Posterior vena cava (tissue), 2 donors: ENCODE results near the gene DLGAP1. TPM values are rescaled to one million over a fixed set of nuclear protein-coding genes. Genes with fewer than 3 reads are reported as not detected.

Experiments used
- DNase-seq: peaks from one replicate; pipeline ENCODE4 v3.0.0-alpha.2; 2020; ENCODE audit warnings: low spot score
- intact Hi-C, 2 donors: fragments of 100-400 bp; cut with DNase I; formaldehyde crosslinking; loops; one replicate each; pipeline versions ENCODE4 v1.14.1 to v1.14.2; 2022 to 2023
- total RNA-seq, 2 donors: library from RNA; stranded (reverse); fragmentation: NEBNext Ultra II Directional; extraction: Animal tissue kit (Norgen Biotek cat#: 25700); gene quantifications; one replicate each; pipeline ENCODE4 v1.2.1, GENCODE V29; 2021
- donor health status: DM: yes; HTN: yes; CAD: no.
- donor health status: DM: yes; HTN: yes; CAD: no.

Gene DLGAP1
- total RNA-seq, 2 donors from 2014 or later: 0.05 to 0.32 TPM

DNA sequence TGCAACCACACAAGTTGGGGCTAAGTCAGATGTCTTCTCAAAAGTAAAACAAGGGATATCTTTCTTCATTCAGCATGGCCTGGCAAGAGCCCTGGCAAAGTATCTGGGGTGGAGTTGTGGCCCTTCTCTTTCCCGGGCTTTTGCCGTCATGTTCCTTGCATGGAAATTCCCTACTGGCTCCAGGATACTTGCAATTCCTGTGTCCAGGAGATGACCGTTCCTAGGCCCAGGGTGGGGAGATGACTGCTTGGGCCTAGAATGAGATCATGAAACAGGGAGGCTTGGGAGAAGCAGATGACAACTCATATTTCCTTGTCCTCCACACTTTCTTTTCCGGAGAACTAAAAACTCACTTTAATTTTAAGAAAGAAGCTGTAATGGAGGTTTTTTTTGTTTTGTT, 944.2 kb downstream of the DLGAP1 start:
- intact Hi-C loops: no loop called here
- no peak for DNase-seq

DNA sequence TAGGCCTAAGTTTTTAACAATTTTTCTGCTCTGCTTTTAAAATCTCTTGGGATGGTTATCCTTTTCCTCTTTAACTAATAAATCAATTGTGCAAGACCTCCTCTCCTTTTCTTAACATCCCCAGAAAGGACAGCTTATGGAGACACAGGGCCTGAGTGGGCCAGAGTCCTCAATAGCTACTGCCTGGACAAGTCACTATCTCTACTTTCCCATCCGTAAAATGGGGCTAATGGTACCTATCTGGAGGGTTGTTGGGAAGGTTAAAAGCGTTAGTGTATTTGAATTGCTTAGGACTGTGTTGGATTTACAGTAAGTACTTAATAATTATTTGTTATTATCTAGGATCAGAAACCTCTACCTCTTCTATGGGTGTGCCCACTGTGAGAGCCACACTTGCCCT, 945.1 kb downstream of the DLGAP1 start:
- intact Hi-C loops: no loop called here
- no peak for DNase-seq

DNA sequence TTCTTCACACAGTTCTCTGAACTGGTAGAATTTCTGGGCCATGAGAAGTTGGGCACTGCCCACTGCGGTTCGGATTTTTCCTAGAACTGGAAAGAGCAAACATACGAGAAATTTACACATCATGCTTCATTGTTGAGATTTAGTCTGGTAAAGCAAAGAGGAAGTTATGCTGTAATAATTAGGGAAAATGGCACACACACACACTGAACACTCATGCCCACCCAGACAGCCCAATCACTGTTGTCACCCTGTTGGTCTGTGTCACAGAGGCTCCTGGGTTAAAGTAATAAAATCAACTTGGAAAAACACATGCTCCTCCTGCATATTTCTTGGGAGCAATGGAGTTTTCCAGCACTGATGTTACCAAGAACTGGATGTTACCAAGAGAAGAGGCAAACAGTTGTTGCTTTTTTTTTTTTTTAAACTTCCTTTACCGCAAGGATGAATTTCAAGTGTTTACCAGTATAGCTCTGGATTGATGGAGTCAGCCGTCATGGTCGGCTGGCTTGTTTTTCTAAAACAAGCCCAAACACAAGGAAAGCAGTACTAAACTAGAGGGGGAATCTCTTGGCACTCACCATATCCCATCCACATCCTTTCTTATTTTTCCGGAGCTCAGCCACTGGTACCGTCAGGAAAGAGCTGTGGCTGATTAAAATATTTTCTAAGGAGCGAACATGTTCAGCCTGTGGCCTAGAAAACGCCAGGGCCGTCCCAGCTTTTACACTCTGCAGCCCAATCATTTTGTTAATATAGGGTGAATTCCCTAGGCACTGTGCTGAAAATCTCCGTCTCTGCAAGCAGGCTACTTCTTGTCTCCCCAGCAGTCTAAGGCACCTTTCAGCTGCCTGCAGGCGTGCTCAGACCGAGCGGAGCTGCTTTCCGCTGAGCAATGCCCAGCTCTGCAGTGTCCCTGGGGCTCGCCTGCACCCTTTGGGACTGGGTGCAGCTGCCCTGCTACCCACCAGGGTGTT, 946.2 kb downstream of the DLGAP1 start:
- no peak for DNase-seq
- intact Hi-C loops: no loop called here

DNA sequence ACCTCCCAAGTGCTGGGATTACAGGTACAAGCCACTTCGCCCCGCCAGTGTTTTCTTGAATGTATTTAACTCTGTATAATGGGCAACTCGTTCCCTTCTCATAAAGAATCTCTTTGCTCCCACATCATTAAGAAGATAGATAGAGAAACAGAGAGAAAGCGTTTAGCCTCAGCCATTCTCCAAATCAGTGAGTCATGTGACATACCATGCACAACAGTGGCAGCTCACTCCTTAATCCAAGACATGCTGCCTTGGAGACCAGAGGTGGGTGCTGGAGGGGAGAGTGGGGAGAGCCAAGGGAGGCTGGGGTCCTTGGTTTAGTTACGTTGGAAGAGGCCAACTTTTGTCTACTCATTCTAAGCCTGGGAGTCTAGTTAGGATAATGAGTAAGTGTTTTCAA, 950.5 kb downstream of the DLGAP1 start:
- intact Hi-C loops: loop anchor here in 1 of 2 donors (5.0 kb wide), 1 partner anchor 52 kb away; the partner anchor contains the start of gene TGIF1
- DNase-seq: no peak

DNA sequence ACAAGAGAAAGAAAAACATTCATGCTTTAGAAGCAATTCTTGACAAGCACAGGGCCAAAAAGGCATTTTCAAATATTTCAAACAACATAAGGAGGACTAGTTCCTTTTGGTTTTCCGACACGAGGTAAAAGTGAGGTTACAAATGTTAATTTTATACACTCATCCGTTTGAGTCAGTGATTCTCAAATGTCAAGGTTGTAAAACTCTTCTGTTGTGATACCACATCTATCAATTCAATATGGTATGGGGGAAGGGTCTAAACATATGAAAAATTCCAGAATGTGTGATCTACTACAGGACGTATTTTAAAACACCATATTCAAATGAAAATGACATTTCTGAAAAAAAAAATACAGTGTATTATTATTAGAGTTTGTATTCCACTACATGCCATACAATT, 952.5 kb downstream of the DLGAP1 start:
- intact Hi-C loops: loop anchor here in 1 of 2 donors (5.0 kb wide), 1 partner anchor 50 kb away; the partner anchor contains the start of gene TGIF1
- DNase-seq: no peak

DNA sequence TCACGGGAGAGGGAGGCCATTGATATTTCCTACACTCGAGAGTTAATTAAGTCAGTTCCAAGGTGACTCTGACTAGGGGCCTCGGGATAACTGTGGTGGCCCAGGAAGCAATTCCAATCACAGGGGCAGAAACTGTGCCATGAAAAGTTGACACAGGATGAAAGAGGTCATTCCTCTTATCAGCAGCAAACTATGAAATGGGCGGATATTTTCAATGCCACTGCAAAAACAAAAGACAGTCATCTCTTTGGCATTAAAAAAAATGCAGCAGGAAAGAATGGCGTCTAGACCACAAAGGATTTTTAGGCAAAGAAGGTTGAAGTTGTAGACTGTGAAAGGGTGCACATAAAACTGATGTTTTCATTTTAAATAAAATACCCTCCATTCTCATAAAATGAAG, 955.1 kb downstream of the DLGAP1 start:
- intact Hi-C loops: loop anchor here in 1 of 2 donors (5.0 kb wide), 1 partner anchor 48 kb away; the partner anchor contains the start of gene TGIF1
- DNase-seq: no peak

DNA sequence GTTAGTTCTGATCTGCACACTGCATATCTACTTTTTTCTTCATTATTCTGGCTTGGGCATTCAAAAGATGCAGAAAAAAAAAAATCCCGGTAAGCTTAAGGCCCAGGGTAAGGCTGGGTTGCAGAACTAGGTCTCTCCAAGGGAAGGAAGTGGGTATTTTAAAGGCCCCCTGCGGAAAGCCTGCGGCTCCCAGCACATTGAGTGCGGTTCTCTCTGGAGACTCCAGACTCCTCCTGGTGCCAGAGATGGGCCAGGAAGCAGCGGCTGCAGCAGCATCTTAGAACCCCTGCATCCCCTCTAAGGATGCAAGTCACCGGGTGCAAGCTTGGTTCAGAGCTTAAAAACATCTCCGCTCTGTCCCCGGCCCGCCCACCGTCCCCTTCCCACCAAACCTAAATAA, 955.6 kb downstream of the DLGAP1 start:
- intact Hi-C loops: no loop called here
- DNase-seq: no peak

DNA sequence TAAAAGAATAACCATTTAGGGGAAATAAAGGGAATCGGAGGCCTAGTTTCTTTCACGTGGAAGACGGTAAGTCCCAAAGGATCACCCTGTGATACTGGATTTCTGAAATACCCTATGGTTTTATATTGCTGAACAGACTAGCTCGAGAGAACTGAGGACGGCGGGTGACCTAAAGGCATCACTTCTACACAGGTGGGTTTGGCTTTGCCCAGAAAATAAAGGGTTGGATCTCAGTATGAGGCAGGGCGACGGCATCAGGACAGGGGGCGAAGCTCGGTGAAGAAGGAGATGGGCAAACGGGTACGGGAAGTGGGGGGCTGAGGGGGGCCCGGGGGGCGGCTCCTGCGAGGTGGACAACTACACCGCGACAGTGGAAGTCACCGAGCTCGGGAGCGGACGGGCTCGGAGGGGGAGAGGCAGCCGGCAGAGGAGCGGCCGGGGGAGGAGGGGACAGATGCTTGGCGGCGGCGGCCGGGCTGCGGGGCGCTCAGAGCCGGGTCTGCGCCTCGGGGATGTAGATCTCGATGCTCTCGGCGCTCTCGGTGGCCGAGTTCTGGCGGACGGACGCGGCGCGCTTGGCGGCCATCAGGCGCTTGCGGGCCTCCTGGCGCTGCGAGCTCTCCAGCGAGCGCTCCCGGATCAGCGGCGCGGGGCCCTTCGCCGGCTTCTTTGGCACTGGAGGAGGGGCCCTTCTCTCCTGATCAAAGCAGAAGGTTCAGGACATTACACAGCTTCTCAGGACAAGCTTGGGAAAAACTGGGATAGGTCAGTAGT, 956.2 kb downstream of the DLGAP1 start:
- DNase-seq: peak; percentile 83
- intact Hi-C loops: no loop called here

DNA sequence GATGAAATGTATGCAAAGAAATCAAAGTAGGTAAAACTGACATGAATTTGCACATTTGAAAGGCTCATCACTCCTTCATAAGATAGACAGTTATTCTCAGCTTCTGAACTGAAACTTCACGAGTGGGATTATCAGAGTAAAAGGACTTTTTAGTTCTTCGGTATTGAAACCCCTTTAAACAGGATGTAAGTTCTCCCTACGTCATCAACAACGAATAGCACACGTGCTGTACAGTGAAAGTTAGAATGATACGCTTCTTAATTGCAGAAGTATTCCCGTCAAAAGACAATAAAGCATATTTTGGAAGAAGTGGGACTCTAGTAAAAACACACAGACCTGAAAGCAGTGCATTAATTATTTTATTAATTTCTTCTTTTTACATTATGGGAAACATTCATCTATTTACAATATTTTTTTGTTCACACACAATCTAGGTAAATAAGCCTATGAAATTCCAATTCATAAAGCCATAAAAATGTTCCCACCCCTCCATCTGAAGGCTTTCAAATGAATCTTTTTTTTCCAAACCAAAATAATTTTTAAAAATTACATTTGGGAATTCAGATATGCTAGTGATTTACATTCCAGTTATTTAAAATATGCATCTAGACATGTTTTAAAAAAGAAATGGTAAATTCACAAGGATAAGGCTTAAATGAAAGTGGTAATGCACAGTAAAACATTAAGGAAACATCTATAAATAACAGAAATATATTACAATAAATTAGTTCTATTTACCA, 959.2 kb downstream of the DLGAP1 start:
- no peak for DNase-seq
- intact Hi-C loops: no loop called here

DNA sequence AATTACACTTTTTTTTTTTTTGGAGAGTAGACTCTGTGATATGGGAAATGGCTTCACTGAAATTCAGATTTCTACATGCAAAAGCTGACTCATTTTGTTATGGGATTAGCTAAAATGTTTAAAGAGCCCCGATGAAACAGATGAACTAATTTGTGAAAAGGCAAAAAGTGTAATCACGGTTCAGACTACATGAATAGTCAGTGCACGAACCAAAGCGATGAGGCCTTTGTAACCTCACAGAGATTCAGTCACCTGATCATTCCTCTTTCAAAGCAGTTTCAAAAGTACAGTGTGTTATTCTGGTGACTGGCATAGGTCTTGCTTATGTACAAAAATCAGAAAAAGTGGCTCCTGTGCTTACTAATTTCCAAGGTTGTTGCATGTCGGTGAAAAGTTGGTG, 960.5 kb downstream of the DLGAP1 start:
- DNase-seq: no peak
- intact Hi-C loops: no loop called here

DNA sequence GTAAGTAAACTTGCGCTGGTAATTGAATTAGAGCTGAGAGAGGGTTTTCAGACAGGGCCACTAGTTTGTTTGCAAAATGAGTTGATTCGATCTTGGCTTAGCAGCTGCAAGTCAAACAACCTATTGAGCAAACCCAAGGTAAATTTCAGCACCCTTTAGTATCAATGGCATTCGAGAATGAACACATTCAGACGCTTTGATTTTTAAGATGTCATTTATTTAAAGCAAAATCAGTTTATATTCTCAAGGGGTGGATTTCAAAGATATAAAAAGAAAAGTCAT, 960.9 kb downstream of the DLGAP1 start:
- no peak for DNase-seq
- intact Hi-C loops: no loop called here

DNA sequence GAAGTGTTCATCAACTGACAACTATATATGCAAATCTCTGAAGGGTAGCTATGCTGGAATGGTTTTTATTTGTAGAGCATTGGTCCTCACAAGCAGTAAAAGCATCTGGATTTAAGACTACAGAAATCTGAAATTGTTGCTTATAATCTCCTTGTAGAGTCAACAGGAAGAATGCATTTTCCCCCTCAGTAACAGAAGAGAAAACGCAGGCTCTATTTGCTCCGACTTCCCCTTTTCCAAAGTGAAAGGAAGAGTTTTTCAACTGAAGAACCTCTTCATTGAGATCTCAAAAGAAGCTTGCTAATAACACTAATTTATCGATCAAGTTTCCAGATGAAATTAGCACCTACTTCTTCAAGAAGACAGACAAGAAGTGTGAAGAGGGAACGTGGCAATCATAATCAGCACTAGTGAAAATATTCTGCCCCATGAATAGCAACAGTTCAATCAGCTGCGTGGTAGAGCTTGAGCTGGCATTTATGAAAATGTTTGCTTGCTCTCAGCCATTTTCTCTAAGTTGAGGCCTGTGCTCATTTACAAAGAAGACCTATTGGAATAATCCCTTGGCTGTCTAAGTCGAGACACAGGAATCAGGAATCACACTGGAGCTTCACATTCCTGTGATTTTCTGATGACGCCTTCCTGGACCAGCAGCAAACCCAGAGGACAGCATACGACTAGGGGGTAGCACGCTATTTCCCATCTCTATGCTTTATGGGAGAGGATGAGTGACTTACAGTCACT, 961.4 kb downstream of the DLGAP1 start:
- intact Hi-C loops: no loop called here
- no peak for DNase-seq

DNA sequence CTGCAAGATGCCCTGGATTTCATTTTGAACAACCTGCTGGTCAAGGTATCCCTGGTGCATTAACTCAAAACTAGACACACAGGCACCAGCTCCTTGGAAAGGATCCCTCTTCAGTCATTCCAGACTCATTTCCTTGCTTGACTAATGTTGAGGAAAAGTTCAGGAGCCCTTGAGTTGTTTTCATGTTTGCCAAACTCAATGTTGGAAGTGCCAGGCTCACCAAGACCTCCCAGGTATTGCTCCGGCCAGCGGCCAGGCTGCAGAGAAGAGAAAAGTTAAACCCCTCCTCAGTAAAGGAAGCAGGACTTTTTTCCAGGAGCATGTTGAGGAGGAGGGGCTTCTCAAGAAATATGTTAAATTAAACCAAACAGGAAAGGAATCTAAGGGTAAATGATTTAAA, 962.4 kb downstream of the DLGAP1 start:
- DNase-seq: no peak
- intact Hi-C loops: no loop called here

DNA sequence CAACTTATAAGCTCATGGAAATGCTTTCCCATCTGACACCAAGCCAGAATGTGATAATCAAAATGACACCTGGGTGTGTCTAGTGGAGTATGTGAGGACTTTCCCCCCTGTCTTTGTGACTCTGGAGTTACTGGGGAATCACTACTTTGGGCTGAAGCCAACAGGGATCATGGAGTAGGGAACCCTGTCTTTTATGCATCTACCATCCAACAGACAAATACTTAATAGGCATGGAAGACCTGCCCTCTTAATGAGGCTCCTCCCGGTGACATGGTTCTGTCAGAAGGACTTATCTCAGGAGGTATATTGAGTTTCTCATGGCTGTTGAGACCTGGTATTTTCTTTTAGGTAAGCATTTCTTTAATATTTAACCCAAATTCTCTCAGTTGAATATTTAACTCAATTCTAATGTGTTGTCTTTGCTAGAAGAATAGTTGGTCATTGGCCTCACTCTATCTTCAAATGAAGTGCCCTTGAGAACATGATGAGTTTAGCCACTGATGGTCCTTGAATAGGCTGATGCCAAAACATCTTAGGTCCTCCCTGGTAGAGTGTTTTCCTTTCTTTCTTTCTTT, 963.0 kb downstream of the DLGAP1 start:
- intact Hi-C loops: no loop called here
- DNase-seq: no peak

DNA sequence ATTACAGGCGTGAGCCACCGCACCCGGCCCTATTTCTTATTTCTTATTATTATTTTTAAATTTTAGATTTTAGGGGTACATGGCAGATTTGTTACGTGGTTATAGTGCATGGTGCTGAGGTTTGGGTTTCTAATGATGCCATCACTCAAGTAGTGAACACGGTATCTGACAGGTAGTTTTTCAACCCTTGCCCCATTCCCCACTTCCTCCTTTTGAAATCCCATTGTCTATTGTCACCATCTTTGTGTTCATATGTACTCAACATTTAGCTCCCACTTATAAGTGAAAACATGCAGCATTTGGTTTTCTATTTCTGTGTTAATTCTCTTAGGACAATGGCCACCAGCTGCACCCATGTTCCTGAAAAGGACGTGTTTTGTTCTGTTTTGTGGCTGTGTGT, 965.6 kb downstream of the DLGAP1 start:
- no peak for DNase-seq
- intact Hi-C loops: no loop called here

DNA sequence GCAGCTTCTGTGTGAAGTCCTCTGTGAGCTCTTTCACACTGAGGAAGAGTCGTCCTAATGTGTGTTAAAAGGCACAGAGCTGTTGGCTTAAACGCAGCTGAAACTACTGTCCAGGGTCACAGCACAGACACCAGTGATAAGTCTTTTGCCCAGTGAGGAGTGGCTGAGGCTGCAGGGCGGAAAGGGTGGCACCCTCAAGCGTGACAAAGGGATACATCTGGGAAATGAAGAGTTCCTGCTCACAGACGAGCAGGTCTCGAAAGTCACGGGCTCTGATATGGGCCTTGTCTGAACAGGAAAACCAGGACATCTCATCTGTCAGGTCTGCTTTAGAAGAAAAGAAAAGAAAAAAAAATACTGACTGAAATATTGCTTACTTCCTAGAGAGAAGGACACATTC, 968.6 kb downstream of the DLGAP1 start:
- intact Hi-C loops: no loop called here
- DNase-seq: no peak

DNA sequence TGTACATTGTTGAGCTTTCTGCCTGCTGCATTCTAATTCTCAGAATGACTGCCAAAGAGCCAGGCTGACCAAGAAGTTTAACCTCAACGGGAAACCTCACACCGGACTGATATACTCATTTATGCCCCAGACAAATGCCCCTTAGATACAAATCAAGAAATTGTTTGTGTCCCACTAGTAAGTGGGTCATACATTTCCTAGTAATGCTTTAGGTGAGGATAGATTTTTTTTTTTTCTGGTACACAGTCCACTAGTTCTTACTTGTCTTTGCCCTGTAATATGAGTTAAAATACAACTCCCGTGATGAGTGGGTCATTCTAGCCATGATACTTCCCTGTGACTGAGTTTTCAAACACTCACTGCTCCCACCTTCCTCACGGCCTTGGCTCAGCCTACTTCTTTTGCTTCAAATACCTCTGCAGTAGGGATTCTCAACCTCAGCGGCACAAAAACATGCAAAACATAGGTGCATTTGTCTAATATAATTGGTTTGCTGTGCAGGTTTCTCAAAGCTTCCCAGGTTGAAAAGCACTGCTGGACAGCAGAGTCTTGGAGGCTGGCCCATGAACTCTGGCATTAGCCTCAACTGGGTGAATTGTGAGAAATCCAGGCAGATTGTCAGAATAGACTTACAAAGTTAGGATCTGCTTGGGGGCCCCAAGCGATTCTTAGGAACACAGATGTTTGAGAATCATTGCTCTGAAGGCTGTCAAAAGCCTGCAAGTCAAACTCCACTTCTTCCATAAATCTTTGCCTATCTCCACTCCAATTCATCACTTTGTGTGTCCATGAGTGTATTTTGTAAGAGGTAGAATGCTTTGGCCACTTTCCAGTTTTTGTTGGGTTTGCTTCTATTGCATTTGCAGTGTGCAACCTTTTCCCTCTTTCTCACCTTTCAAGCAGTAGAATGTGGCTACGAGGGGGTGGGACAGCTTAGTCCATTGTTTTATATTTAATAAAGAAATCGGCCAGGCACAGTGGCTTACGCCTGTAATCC, 969.7 kb downstream of the DLGAP1 start:
- intact Hi-C loops: no loop called here
- no peak for DNase-seq

DNA sequence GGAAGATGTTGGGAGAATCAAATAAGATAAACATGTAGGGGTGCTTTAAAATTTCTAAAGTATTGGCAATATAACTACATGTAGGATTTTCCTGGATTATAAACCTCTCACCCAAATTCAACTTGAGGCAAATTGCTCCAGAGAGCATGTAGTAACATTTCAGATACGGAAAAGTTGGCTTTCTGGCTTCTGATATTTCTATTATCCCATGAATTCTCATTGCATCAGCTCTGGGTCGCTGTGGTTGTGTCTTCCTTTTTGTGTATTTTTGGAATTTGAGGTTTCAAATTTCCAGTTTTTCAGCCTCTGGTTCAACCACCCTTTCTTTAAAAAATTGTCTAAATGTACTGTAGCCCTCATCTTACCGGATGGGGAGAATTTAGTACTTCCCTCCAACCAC, 972.8 kb downstream of the DLGAP1 start:
- no peak for DNase-seq
- intact Hi-C loops: loop anchor here in 1 of 2 donors (5.0 kb wide), 1 partner anchor 670 kb away; no protein-coding TSS in a partner anchor
